Omental fat pad (tissue), 4 donors: ENCODE results near the gene TEX12. TPM values are rescaled to one million over a fixed set of nuclear protein-coding genes. Genes with fewer than 3 reads are reported as not detected.
A peak's percentile ranks its signal among the peaks of the same experiment; 100 is the strongest.
"Not testable (repeated sequence)": the region's sequence is repeated elsewhere in the genome, so short reads cannot be mapped to it uniquely, and the experiment has no call there.

ENCODE experiments used
- ATAC-seq: fragments of 150-250 bp; one replicate; pipeline ENCODE4 v1.9.1; 2016; ENCODE audit warnings: mild to moderate bottlenecking, moderate library complexity; ENCODE audit not compliant: low FRiP score
- DNase-seq: peaks from one replicate; pipeline ENCODE4 v3.0.0-alpha.2; 2019; ENCODE audit warnings: low spot score
- CTCF ChIP-seq, 3 donors: fragments of 450-650 bp; IDR thresholded peaks; one replicate each; pipeline ENCODE4 v1.5.1; 2016 to 2017; ENCODE audit warnings: antibody characterized with exemption in 3 of 3, mild to moderate bottlenecking in 3 of 3, moderate library complexity in 2 of 3
- total RNA-seq, 4 donors: library from RNA; depleted of rRNA; stranded (reverse); fragments of >200 nt; gene quantifications; one replicate each; pipeline ENCODE4 v1.1.0, GENCODE V29; 2016

The TEX12 gene
- total RNA-seq, 4 donors from 2014 or later = 0.96 TPM; not detected in 3

DNA sequence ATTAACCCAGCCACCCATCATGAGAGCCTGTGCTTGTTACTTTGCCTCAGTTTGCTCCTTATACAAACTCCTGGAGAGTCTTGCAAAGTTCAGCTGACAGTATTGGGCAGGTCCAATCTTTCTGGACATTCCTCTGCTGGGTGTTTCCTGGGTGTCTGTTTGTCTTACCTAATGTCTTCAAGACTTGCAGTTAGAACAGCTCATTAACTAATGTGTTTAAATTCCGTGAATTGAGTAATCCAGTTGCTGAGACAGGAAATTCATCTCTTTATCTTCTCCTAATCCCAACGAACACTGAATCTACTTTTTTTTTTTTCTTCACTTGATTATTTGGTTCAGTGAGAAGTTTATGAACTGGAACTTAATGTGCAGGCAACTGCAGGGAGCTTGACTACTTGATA lies 28.8 kb downstream of the TEX12 start:
- no peak for DNase-seq
- no peak for TF ChIP-seq CTCF (IDR thresholded peaks at IDR 0.05)
- peak; percentile 85 for ATAC-seq

GRCh38 chr11:112196519-112197087 lies 29.4 kb downstream of the TEX12 start:
- ATAC-seq (no peak), DNase-seq (no peak)
- no peak for TF ChIP-seq CTCF (IDR thresholded peaks at IDR 0.05)

DNA sequence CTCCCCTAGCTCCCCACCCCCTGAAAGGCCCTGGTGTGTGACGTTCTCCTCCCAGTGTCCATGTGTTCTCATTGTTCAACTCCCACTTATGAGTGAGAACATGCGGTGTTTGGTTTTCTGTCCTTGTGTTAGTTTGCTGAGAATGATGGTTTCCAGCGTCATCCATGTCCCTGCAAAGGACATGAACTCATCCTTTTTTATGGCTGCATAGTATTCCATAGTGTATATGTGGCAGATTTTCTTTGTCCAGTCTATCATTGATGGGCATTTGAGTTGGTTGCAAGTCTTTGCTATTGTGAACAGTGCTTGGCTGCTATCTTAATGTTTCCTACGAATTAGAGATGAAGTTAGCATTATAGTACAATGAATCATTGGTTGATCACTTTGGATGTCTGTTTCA lies 31.9 kb downstream of the TEX12 start:
- ATAC-seq, DNase-seq: not testable (repeated sequence)

DNA sequence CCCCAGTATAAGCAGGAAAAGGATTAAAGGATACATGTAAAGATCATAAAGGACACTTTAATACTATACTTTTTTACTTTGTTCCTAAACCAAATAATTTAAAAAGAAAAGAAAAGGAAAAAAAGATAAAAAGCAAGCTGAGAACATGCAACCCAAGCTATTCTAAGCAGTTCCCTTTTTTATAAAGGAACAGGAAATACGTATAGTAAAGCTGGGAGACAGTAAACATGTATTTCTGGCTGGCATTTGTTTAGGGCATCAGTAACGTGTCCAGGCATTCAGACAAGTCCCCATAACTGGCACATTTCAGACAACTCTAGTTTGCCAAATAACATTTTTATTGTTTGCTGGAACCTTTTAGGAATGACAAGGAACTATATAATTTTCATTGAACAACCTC lies 33.1 kb downstream of the TEX12 start:
- no peak for ATAC-seq
- TF ChIP-seq CTCF (IDR thresholded peaks at IDR 0.05) = no peak
- DNase-seq = no peak

- no peak for DNase-seq
Measured at GRCh38 chr11:112206071-112206470, 38.9 kb downstream of the TEX12 start.

GRCh38 chr11:112210890-112211289 lies 43.7 kb downstream of the TEX12 start:
- no peak for DNase-seq

More at GRCh38 chr11:112206071-112206470, 38.9 kb downstream of the TEX12 start:
- no peak for TF ChIP-seq CTCF (IDR thresholded peaks at IDR 0.05)
- no peak for ATAC-seq

GRCh38 chr11:112211536-112211935 lies 44.4 kb downstream of the TEX12 start:
- DNase-seq (no peak), ATAC-seq (no peak)
- TF ChIP-seq CTCF (IDR thresholded peaks at IDR 0.05) = no peak

More at GRCh38 chr11:112210890-112211289, 43.7 kb downstream of the TEX12 start:
- ATAC-seq = no peak
- no peak for TF ChIP-seq CTCF (IDR thresholded peaks at IDR 0.05)
